ENCODE results near the gene SIRPB2. TPM values are rescaled to one million over a fixed set of nuclear protein-coding genes. Genes with fewer than 3 reads are reported as not detected.
"Not testable (repeated sequence)": the region's sequence is repeated elsewhere in the genome, so short reads cannot be mapped to it uniquely, and the experiment has no call there.

The SIRPB2 gene
- total and polyA plus RNA-seq, 4 experiments from 2014 or later, result not detected

DNA sequence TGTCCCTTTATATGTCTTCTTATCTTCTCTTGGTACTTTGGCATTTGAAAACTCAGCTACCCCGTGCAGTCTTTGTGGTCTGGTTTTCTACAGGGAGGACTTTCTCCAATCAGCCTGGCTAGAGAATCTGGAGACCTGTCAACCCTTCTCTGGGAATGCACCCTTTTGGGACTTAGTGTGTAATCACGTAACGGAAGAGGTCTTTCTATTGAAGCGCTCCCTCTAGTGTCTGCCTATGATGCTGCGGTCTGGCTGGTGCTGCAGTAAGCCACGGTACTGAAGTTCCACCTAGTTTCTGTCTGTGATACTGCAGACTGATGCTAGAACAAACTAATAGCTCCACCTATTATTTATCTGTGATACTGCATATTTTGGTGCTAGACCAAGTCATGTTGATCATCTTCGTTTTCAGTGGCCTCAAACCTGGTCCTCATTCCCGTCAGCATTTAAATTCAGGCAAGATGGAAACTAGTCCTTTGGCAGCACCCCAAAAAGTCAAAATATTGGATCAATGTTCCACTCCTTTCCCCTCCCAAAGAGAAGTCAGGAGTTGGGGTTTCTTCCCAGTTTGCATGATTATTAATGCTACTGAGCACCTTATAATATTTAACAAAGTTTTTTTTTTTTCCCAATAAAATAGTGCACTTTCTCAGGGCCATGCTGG lies 12.5 kb upstream of the SIRPB2 start:
- DNase-seq, result peak; percentile 76 to 83 (median 76)
- peaks cover 0 to 10% (median 5%) of the 10 kb centered on the region in 8 donors for H3K9me3 Mint-ChIP-seq

DNA sequence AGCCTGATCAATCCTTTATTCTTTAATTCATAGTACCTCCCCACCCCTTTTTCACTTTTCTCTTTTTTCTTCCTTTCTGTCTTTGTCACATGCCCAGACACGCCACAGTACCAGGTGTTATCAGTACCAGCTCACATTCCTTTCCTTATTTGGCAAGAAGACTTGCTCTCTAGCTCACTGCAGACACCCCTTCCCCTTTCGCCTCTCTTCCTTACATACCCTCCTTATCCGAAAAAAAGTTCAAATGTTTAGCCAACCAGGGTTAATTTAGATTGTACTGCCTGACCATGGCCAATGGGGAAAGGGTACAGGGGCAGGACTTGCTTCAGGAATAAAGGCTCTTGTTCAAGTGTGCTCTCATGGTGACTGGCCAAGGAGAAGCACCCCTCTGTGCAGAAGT lies 9.3 kb upstream of the SIRPB2 start:
- peaks cover 6% of the 10 kb centered on the region for H3K27me3 ChIP-seq (ENCODE audit: insufficient read depth, low read length)
- H3K4me3 ChIP-seq (ENCODE audit: low read length in 2 of 2), result no peak overlapping the region
- no peaks in the 10 kb centered on the region for H3K9me3 ChIP-seq (ENCODE audit: control insufficient read depth in 1 of 2, low read length in 2 of 2)
- peaks cover 3 to 6% (median 4%) of the 10 kb centered on the region in 4 donors for H3K4me1 Mint-ChIP-seq
- no peak overlapping the region for H3K27ac Mint-ChIP-seq
- ChIA-PET CTCF (ENCODE audit: partially characterized antibody) (interaction anchor here (0.6 to 1.1 kb wide), 2 partner anchors 8 to 234 kb away, joined by 3 read pairs; no protein-coding TSS in a partner anchor), POLR2A (ENCODE audit: partially characterized antibody) (no interaction called here)
- H3K27me3 Mint-ChIP-seq, result peaks cover 30 to 48% of the 10 kb centered on the region in 2 donors
- no peak for DNase-seq
- H3K9me3 Mint-ChIP-seq, result peaks cover 0 to 14% (median 9%) of the 10 kb centered on the region in 8 donors
- intact Hi-C loops (cut with micrococcal nuclease), result no loop called here
- H3K4me3 Mint-ChIP-seq, result no peak overlapping the region
- H3K36me3 Mint-ChIP-seq, result no peaks in the 10 kb centered on the region
- no peaks in the 10 kb centered on the region for H3K36me3 ChIP-seq (ENCODE audit: insufficient read depth, low read length)
- peaks cover 3% of the 10 kb centered on the region for H3K4me1 ChIP-seq (ENCODE audit: insufficient read depth, low read length)
- H3K27ac ChIP-seq (ENCODE audit: low read depth, low read length), result no peak overlapping the region

More for the DNA sequence above, 12.5 kb upstream of the SIRPB2 start:
- Mint-ChIP-seq H3K4me1 (peaks cover 3 to 6% (median 4%) of the 10 kb centered on the region in 4 donors), H3K36me3 (no peaks in the 10 kb centered on the region), H3K27me3 (peaks cover 25 to 35% of the 10 kb centered on the region in 2 donors), H3K27ac (peak overlapping the region in 1 of 7 donors; percentile 70), H3K4me3 (no peak overlapping the region)
- ChIA-PET POLR2A (ENCODE audit: partially characterized antibody) (interaction anchor here (0.6 to 2.0 kb wide), 2 partner anchors 37 to 154 kb away, joined by 3 to 6 read pairs; partner anchors contain the start of gene NSFL1C), CTCF (ENCODE audit: partially characterized antibody) (interaction anchor here (0.6 to 3.0 kb wide), 36 partner anchors 8 to 384 kb away, joined by 3 to 20 read pairs (median 4); partner anchors contain the start of gene NSFL1C)
- no peaks in the 10 kb centered on the region for H3K9me3 ChIP-seq (ENCODE audit: control insufficient read depth in 1 of 2, low read length in 2 of 2)
- no peak overlapping the region for H3K27ac ChIP-seq (ENCODE audit: low read depth, low read length)
- peaks cover 6% of the 10 kb centered on the region for H3K27me3 ChIP-seq (ENCODE audit: insufficient read depth, low read length)
- intact Hi-C loops (cut with micrococcal nuclease), result loop anchor here (1.0 to 2.0 kb wide), 2 partner anchors 37 to 190 kb away; partner anchors contain the start of gene NSFL1C
- H3K4me3 ChIP-seq (ENCODE audit: low read length in 2 of 2), result no peak overlapping the region
- H3K36me3 ChIP-seq (ENCODE audit: insufficient read depth, low read length), result no peaks in the 10 kb centered on the region
- peaks cover 3% of the 10 kb centered on the region for H3K4me1 ChIP-seq (ENCODE audit: insufficient read depth, low read length)

DNA sequence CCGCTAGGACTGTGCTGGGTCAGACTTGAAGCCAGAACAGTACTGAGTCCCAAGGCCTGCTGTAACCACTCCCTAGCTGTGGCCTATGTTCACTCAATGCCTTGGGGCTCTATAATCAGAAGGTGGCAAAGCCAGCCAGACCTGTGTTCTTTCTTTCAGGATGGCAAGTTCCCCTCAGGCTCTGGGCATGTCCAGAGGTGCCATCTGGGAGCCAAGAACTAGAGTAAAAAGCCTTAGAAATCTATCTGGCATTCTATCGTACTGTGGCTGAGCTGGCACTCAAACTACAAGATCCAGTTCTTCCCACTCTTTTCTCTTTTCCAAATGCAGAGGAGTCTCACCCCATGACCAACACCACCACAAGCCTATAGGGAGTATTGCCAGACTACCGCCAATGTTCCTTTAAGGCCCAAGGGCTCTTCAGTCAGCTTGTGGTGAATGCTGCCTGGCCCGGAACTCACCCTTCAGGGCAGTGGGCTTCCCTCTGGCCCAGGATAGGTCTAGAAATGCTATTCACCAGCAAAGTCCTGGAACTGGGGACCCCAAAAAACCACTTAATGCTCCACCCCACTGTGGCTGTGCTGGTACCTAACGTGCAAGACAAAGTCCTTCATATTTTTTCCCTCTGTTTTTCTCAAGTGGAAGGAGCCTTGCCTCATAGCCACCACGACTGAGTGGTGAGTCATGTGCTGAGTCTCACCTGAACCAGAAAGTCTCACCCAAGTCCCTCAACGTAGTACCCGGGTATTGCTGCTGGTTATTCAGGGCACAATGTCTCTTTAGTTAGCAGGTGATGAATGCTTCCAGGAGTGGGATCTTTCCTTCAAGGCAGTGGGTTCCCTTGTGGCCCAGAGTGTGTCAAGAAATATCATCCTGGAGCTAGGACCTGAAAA lies 8.6 kb upstream of the SIRPB2 start:
- no peaks in the 10 kb centered on the region for H3K36me3 ChIP-seq (ENCODE audit: insufficient read depth, low read length)
- no peaks in the 10 kb centered on the region for H3K9me3 ChIP-seq (ENCODE audit: control insufficient read depth in 1 of 2, low read length in 2 of 2)
- H3K4me3 ChIP-seq (ENCODE audit: low read length in 2 of 2), result no peak overlapping the region
- no peak for DNase-seq
- Mint-ChIP-seq H3K27me3 (peaks cover 34 to 47% of the 10 kb centered on the region in 2 donors), H3K9me3 (peaks cover 0 to 14% (median 9%) of the 10 kb centered on the region in 8 donors), H3K27ac (no peak overlapping the region), H3K4me3 (no peak overlapping the region), H3K36me3 (no peaks in the 10 kb centered on the region), H3K4me1 (peaks cover 3 to 6% (median 4%) of the 10 kb centered on the region in 4 donors)
- CTCF ChIA-PET (ENCODE audit: partially characterized antibody), result interaction anchor here (0.6 to 1.1 kb wide), 2 partner anchors 9 to 234 kb away, joined by 3 read pairs; no protein-coding TSS in a partner anchor
- no peak overlapping the region for H3K27ac ChIP-seq (ENCODE audit: low read depth, low read length)
- POLR2A ChIA-PET (ENCODE audit: partially characterized antibody), result no interaction called here
- peaks cover 3% of the 10 kb centered on the region for H3K4me1 ChIP-seq (ENCODE audit: insufficient read depth, low read length)
- intact Hi-C loops (cut with micrococcal nuclease), result no loop called here
- peaks cover 6% of the 10 kb centered on the region for H3K27me3 ChIP-seq (ENCODE audit: insufficient read depth, low read length)

DNA sequence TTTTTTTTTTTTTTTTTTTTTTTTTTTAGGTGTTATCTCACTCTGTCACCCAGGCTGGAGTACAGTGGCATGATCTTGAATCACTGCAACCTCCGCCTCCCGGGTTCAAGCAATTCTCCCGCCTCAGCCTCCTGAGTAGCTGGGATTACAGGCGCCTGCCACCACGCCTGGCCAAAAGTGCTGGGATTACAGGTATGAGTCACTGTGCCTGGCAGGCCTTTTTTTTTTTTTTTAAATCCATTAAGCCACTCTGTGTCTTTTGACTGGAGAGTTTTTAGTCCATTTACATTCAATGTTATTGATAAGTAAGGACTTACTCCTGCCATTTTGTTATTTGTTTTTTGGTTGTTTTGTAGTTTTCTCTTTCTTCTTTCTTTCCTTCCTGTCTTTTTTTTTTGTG lies 6.2 kb upstream of the SIRPB2 start:
- CTCF ChIA-PET (ENCODE audit: partially characterized antibody), result interaction anchor here (0.8 to 1.5 kb wide), 2 partner anchors 10 to 280 kb away, joined by 3 to 5 read pairs; no protein-coding TSS in a partner anchor
- H3K4me1 ChIP-seq (ENCODE audit: insufficient read depth, low read length); POLR2A ChIA-PET (ENCODE audit: partially characterized antibody); H3K27ac Mint-ChIP-seq; DNase-seq; H3K36me3 ChIP-seq (ENCODE audit: insufficient read depth, low read length); H3K27me3 ChIP-seq (ENCODE audit: insufficient read depth, low read length); H3K4me1 Mint-ChIP-seq; H3K4me3 ChIP-seq (ENCODE audit: low read length in 2 of 2); H3K9me3 Mint-ChIP-seq; intact Hi-C loops (cut with micrococcal nuclease); H3K36me3 Mint-ChIP-seq; H3K9me3 ChIP-seq (ENCODE audit: control insufficient read depth in 1 of 2, low read length in 2 of 2); H3K27ac ChIP-seq (ENCODE audit: low read depth, low read length); H3K4me3 Mint-ChIP-seq: not testable (repeated sequence)
- peaks cover 36 to 38% of the 10 kb centered on the region in 2 donors for H3K27me3 Mint-ChIP-seq

DNA sequence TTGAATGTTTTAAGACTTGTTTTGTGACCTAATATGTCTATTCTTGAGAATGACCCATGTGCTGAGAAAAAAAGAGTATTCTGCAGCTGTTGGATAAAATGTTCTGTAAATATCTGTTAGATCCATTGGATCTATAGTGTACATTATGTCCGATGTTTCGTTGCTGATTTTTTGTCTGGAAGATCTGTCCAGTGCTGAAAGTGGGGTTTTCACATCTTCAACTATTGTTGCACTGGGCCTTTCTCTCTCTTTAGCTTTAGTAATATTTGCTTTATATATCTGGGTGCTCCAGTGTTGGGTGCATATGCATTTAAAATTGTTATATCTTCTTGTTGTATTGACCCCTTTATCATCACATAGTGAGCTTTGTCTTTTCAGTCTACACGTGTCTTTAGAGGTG lies 5.7 kb upstream of the SIRPB2 start:
- Histone ChIP-seq H3K27ac (ENCODE audit: low read depth, low read length) (no peak overlapping the region), H3K36me3 (ENCODE audit: insufficient read depth, low read length) (no peaks in the 10 kb centered on the region), H3K4me1 (ENCODE audit: insufficient read depth, low read length) (no peaks in the 10 kb centered on the region), H3K4me3 (ENCODE audit: low read length in 2 of 2) (no peak overlapping the region), H3K9me3 (ENCODE audit: control insufficient read depth in 1 of 2, low read length in 2 of 2) (no peaks in the 10 kb centered on the region), H3K27me3 (ENCODE audit: insufficient read depth, low read length) (peaks cover 2% of the 10 kb centered on the region)
- ChIA-PET CTCF (ENCODE audit: partially characterized antibody) (interaction anchor here (1.5 kb wide), 1 partner anchor 11 kb away, joined by 5 read pairs; no protein-coding TSS in a partner anchor), POLR2A (ENCODE audit: partially characterized antibody) (no interaction called here)
- Mint-ChIP-seq H3K36me3 (no peaks in the 10 kb centered on the region), H3K27ac (no peak overlapping the region), H3K9me3 (peaks cover 0 to 6% (median 3%) of the 10 kb centered on the region in 8 donors), H3K27me3 (peaks cover 34 to 36% of the 10 kb centered on the region in 2 donors), H3K4me1 (no peaks in the 10 kb centered on the region), H3K4me3 (no peak overlapping the region)
- intact Hi-C loops (cut with micrococcal nuclease), result no loop called here
- no peak for DNase-seq

DNA sequence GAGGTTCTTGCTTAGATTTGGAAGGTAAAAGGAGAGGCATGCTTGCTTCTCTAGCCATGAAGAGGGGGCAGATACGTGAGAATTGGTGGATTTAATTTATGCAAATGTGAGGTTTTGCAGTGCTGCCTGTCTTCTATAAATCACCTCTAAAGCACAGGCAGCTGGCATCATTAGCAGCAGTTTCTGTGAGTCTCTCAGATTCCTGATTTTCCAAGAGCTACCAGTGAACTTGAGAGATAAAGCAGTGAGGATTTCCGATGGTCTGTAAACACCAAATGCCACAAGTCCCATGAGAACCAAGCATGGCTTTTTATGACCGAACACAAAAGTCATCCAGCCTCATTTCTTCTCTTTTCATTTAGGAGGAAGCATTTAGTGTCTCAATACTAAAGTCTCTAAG lies 3.2 kb upstream of the SIRPB2 start:
- Mint-ChIP-seq H3K4me3 (no peak overlapping the region), H3K27ac (no peak overlapping the region), H3K36me3 (no peaks in the 10 kb centered on the region), H3K9me3 (peaks cover 0 to 6% (median 3%) of the 10 kb centered on the region in 8 donors), H3K27me3 (peaks cover 28 to 30% of the 10 kb centered on the region in 2 donors), H3K4me1 (no peaks in the 10 kb centered on the region)
- no peak for DNase-seq
- ChIA-PET POLR2A (ENCODE audit: partially characterized antibody) (no interaction called here), CTCF (ENCODE audit: partially characterized antibody) (no interaction called here)
- intact Hi-C loops (cut with micrococcal nuclease), result no loop called here
- no peak overlapping the region for H3K4me3 ChIP-seq (ENCODE audit: low read length in 2 of 2)
- no peak overlapping the region for H3K27ac ChIP-seq (ENCODE audit: low read depth, low read length)
- H3K36me3 ChIP-seq (ENCODE audit: insufficient read depth, low read length), result no peaks in the 10 kb centered on the region
- H3K27me3 ChIP-seq (ENCODE audit: insufficient read depth, low read length), result no peaks in the 10 kb centered on the region
- no peaks in the 10 kb centered on the region for H3K9me3 ChIP-seq (ENCODE audit: control insufficient read depth in 1 of 2, low read length in 2 of 2)
- no peaks in the 10 kb centered on the region for H3K4me1 ChIP-seq (ENCODE audit: insufficient read depth, low read length)

DNA sequence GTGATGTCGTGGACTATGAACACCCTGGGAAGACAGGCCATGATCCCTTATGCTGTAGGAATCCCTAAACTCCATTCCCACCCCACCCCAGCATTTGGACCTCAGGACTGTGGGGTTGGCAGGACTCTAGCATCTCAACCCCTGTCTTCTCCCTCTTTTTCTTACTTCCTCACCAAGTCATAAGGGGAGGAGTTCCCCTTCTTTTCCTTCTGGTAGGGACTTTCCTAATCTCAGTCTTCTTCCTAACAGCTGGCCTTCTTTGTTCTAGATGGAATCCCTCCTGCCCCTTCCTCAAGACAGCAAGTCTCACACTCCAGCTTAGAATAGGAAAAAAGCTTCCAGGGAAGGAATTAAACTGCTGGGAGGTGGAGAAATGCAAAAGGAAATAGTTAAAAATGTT lies 2.3 kb upstream of the SIRPB2 start:
- intact Hi-C loops (cut with micrococcal nuclease), result no loop called here
- Histone ChIP-seq H3K27ac (ENCODE audit: low read depth, low read length) (no peak overlapping the region), H3K36me3 (ENCODE audit: insufficient read depth, low read length) (no peaks in the 10 kb centered on the region), H3K27me3 (ENCODE audit: insufficient read depth, low read length) (no peaks in the 10 kb centered on the region), H3K4me1 (ENCODE audit: insufficient read depth, low read length) (no peaks in the 10 kb centered on the region), H3K4me3 (ENCODE audit: low read length in 2 of 2) (no peak overlapping the region), H3K9me3 (ENCODE audit: control insufficient read depth in 1 of 2, low read length in 2 of 2) (no peaks in the 10 kb centered on the region)
- Mint-ChIP-seq H3K27ac (no peak overlapping the region), H3K4me1 (no peaks in the 10 kb centered on the region), H3K4me3 (no peak overlapping the region), H3K27me3 (peaks cover 30% of the 10 kb centered on the region in 2 donors), H3K36me3 (no peaks in the 10 kb centered on the region), H3K9me3 (peaks cover 0 to 6% (median 3%) of the 10 kb centered on the region in 8 donors)
- CTCF ChIA-PET (ENCODE audit: partially characterized antibody), result interaction anchor here (1.4 kb wide), 1 partner anchor 11 kb away, joined by 8 read pairs; no protein-coding TSS in a partner anchor
- no peak for DNase-seq
- POLR2A ChIA-PET (ENCODE audit: partially characterized antibody), result no interaction called here

Measured in CD4-positive, alpha-beta memory T cell (primary cell).